ENCODE measurements around the gene ANXA2. TPM values are rescaled to one million over a fixed set of nuclear protein-coding genes. Genes with fewer than 3 reads are reported as not detected.

ANXA2 gene
- total and polyA plus RNA-seq, 2 donors (not counting 1 experiment from before 2014, with no cell fraction given): 116 to 133 TPM

GRCh38 chr15:60379185-60379524 lies 18.6 kb downstream of the ANXA2 start:
- no peak for DNase-seq
- Histone ChIP-seq H3K79me2 (ENCODE audit: control insufficient read depth, insufficient read depth, low read length) (peaks cover 4% of the 10 kb centered on the region), H3K4me1 (ENCODE audit: control insufficient read depth in 2 of 2, insufficient read depth in 2 of 2, low read length in 2 of 2) (no peaks in the 10 kb centered on the region), H3K36me3 (replicated peaks in 1 of 2; ENCODE audit: control extremely low read depth in 1 of 2, control insufficient read depth in 1 of 2, extremely low read depth in 1 of 2, insufficient read depth in 2 of 2, low read length in 1 of 2) (peaks cover 7 to 51% of the 10 kb centered on the region in 2 experiments), H3K4me3 (ENCODE audit: control extremely low read depth in 1 of 5, extremely low read depth in 1 of 5, insufficient read depth in 1 of 5, low read depth in 2 of 5, low read length in 4 of 5) (no peak overlapping the region), H3K27ac (ENCODE audit: low read length in 2 of 2) (no peak overlapping the region), H4K20me1 (ENCODE audit: control insufficient read depth, insufficient read depth, low read length, poor library complexity, severe bottlenecking) (peaks cover 4% of the 10 kb centered on the region), H3K9ac (ENCODE audit: low read length) (no peak overlapping the region), H2AFZ (ENCODE audit: insufficient read depth, low read depth, low read length, poor library complexity, severe bottlenecking) (no peak overlapping the region), H3K9me3 (ENCODE audit: control extremely low read depth in 1 of 3, control insufficient read depth in 2 of 3, insufficient read depth in 1 of 3, low read length in 2 of 3) (no peaks in the 10 kb centered on the region), H3K27me3 (replicated peaks in 1 of 4; ENCODE audit: control extremely low read depth in 1 of 4, control insufficient read depth in 3 of 4, insufficient read depth in 4 of 4, low read length in 3 of 4) (no peaks in the 10 kb centered on the region), H3K4me2 (replicated peaks; ENCODE audit: low read depth, low read length, poor library complexity, severe bottlenecking) (no peak overlapping the region)
- TF ChIP-seq CTCF (IDR thresholded peaks at IDR 0.05): no peak
- no peak for TF ChIP-seq EZH2 (IDR thresholded peaks at IDR 0.05; ENCODE audit: borderline replicate concordance, insufficient read depth, low read depth, low read length, poor library complexity, severe bottlenecking)
- ChIA-PET CTCF (interaction anchor here (0.8 to 1.0 kb wide), 2 partner anchors 20 to 142 kb away, joined by 3 read pairs; no protein-coding TSS in a partner anchor), POLR2A (no interaction called here)
- no peaks in the 10 kb centered on the region for H3K9me3 Mint-ChIP-seq (ENCODE audit: insufficient read depth)
- intact Hi-C loops (cut with micrococcal nuclease): no loop called here
- no peak overlapping the region for H3K27ac Mint-ChIP-seq
- no peak for ATAC-seq (ENCODE audit: low read depth)
- no CpG with 5 or more reads among the region's 1 CpG for WGBS (ENCODE audit: insufficient coverage)
- H3K4me1 Mint-ChIP-seq: no peaks in the 10 kb centered on the region
- H3K4me3 Mint-ChIP-seq: no peak overlapping the region
- no peaks in the 10 kb centered on the region for H3K27me3 Mint-ChIP-seq

- H3K4me3 Mint-ChIP-seq: no peak overlapping the region
- no peaks in the 10 kb centered on the region for H3K27me3 Mint-ChIP-seq
- no peak overlapping the region for H3K27ac ChIP-seq (ENCODE audit: low read length in 2 of 2)
- intact Hi-C loops (cut with micrococcal nuclease): no loop called here
- ATAC-seq (ENCODE audit: low read depth): no peak
- H3K4me1 Mint-ChIP-seq: no peaks in the 10 kb centered on the region
- H3K36me3 ChIP-seq (replicated peaks in 1 of 2; ENCODE audit: control extremely low read depth in 1 of 2, control insufficient read depth in 1 of 2, extremely low read depth in 1 of 2, insufficient read depth in 2 of 2, low read length in 1 of 2): peaks cover 6 to 36% of the 10 kb centered on the region in 2 experiments
- POLR2A ChIA-PET: no interaction called here
- H3K4me3 ChIP-seq (ENCODE audit: control extremely low read depth in 1 of 5, extremely low read depth in 1 of 5, insufficient read depth in 1 of 5, low read depth in 2 of 5, low read length in 4 of 5): no peak overlapping the region
- no peaks in the 10 kb centered on the region for H4K20me1 ChIP-seq (ENCODE audit: control insufficient read depth, insufficient read depth, low read length, poor library complexity, severe bottlenecking)
- H3K79me2 ChIP-seq (ENCODE audit: control insufficient read depth, insufficient read depth, low read length): no peaks in the 10 kb centered on the region
- H3K27ac Mint-ChIP-seq: no peak overlapping the region
- TF ChIP-seq CTCF (IDR thresholded peaks at IDR 0.05) (no peak), EZH2 (IDR thresholded peaks at IDR 0.05; ENCODE audit: borderline replicate concordance, insufficient read depth, low read depth, low read length, poor library complexity, severe bottlenecking) (no peak)
- no peak for DNase-seq
- H3K9me3 ChIP-seq (ENCODE audit: control extremely low read depth in 1 of 3, control insufficient read depth in 2 of 3, insufficient read depth in 1 of 3, low read length in 2 of 3): no peaks in the 10 kb centered on the region
- H3K9me3 Mint-ChIP-seq (ENCODE audit: insufficient read depth): no peaks in the 10 kb centered on the region
- no peaks in the 10 kb centered on the region for H3K27me3 ChIP-seq (replicated peaks in 1 of 4; ENCODE audit: control extremely low read depth in 1 of 4, control insufficient read depth in 3 of 4, insufficient read depth in 4 of 4, low read length in 3 of 4)
- no peak overlapping the region for H3K4me2 ChIP-seq (replicated peaks; ENCODE audit: low read depth, low read length, poor library complexity, severe bottlenecking)
- H3K4me1 ChIP-seq (ENCODE audit: control insufficient read depth in 2 of 2, insufficient read depth in 2 of 2, low read length in 2 of 2): no peaks in the 10 kb centered on the region
- CTCF ChIA-PET: interaction anchor here (1.7 to 1.8 kb wide), 2 partner anchors 14 to 144 kb away, joined by 4 to 5 read pairs; no protein-coding TSS in a partner anchor
- no peak overlapping the region for H2AFZ ChIP-seq (ENCODE audit: insufficient read depth, low read depth, low read length, poor library complexity, severe bottlenecking)
- WGBS (ENCODE audit: insufficient coverage): 94% methylated on average over 10 of the region's 12 CpGs
- no peak overlapping the region for H3K9ac ChIP-seq (ENCODE audit: low read length)
Observed at GRCh38 chr15:60376677-60377095, 21.1 kb downstream of the ANXA2 start.
